CD4-positive, alpha-beta T cell (primary cell): Measurements from ENCODE around the gene IGFL2. TPM values are rescaled to one million over a fixed set of nuclear protein-coding genes. Genes with fewer than 3 reads are reported as not detected.
"Not testable (repeated sequence)": the region's sequence is repeated elsewhere in the genome, so short reads cannot be mapped to it uniquely, and the experiment has no call there.

ENCODE experiments used
- ATAC-seq: fragments of 200-7000 bp; cut with Tn5 transposase; one replicate; pipeline ENCODE4 v1.10.0; 2022; ENCODE audit warnings: mild to moderate bottlenecking; ENCODE audit not compliant: poor library complexity
- CTCF ChIA-PET: fragments of 350-600 bp; sonication (Branson Sonifier 250); formaldehyde crosslinking; loops from one replicate; lab custom pipeline; 2021; ENCODE audit warnings: antibody characterized with exemption, inconsistent platforms; lab: Charles Lee
- POLR2A ChIA-PET: fragments of 350-600 bp; sonication (Branson Sonifier 250); formaldehyde crosslinking; loops from one replicate; lab custom pipeline; 2021; ENCODE audit warnings: antibody characterized with exemption, inconsistent platforms; lab: Charles Lee
- DNase-seq, 14 experiments: peaks; one replicate each; pipeline ENCODE4 v3.0.0-alpha.2; 2013 to 2020; ENCODE audit warnings: mixed read lengths in 2 of 14
- H3K27ac ChIP-seq, 2 donors: one replicate each; pipeline versions ENCODE4 v1.5.1 to v1.7.0; 2013; ENCODE audit warnings: low read length in 2 of 2, low read depth in 1 of 2, mild to moderate bottlenecking in 1 of 2
- H3K27me3 ChIP-seq, 2 experiments: 1 replicate in 1 of 2; 2 replicates in 1 of 2; pipeline versions ENCODE4 v1.6.1 to v1.7.0; 2013; ENCODE audit warnings: low read length in 2 of 2, control low read depth in 1 of 2, mild to moderate bottlenecking in 1 of 2, moderate library complexity in 1 of 2; ENCODE audit not compliant: insufficient read depth in 2 of 2, control insufficient read depth in 1 of 2
- H3K36me3 ChIP-seq: one replicate; pipeline ENCODE4 v1.6.1; 2013; ENCODE audit warnings: low read length, control low read depth; ENCODE audit not compliant: insufficient read depth
- H3K4me1 ChIP-seq: one replicate; pipeline ENCODE4 v1.6.1; 2013; ENCODE audit warnings: low read length, control low read depth; ENCODE audit not compliant: insufficient read depth
- H3K4me3 ChIP-seq: one replicate; pipeline ENCODE4 v1.5.1; 2013; ENCODE audit warnings: mild to moderate bottlenecking, low read length, moderate library complexity
- H3K9me3 ChIP-seq, 2 experiments: 1 replicate in 1 of 2; 2 replicates in 1 of 2; pipeline versions ENCODE4 v1.6.1 to v1.7.0; 2013; ENCODE audit warnings: low read length in 2 of 2, mild to moderate bottlenecking in 2 of 2, control low read depth in 1 of 2, moderate library complexity in 1 of 2; ENCODE audit not compliant: control insufficient read depth in 1 of 2, insufficient read depth in 1 of 2
- H3K27ac Mint-ChIP-seq: one replicate; pipeline ENCODE4 v1.8.0; 2020; ENCODE audit warnings: mixed read lengths
- H3K27me3 Mint-ChIP-seq: one replicate; pipeline ENCODE4 v1.8.0; 2021; ENCODE audit warnings: mixed read lengths
- H3K36me3 Mint-ChIP-seq: one replicate; pipeline ENCODE4 v1.8.0; 2021; ENCODE audit warnings: low read depth, mixed read lengths
- H3K4me1 Mint-ChIP-seq: one replicate; pipeline ENCODE4 v1.8.0; 2021; ENCODE audit warnings: low read depth, mixed read lengths
- H3K4me3 Mint-ChIP-seq: one replicate; pipeline ENCODE4 v1.8.0; 2020; ENCODE audit warnings: mild to moderate bottlenecking, mixed read lengths
- H3K9me3 Mint-ChIP-seq: one replicate; pipeline ENCODE4 v1.8.0; 2020; ENCODE audit warnings: mixed read lengths
- CTCF ChIP-seq: fragments of 200-600 bp; IDR thresholded peaks from one replicate; pipeline ENCODE4 v1.8.0; 2022; ENCODE audit warnings: antibody characterized with exemption, mild to moderate bottlenecking
- intact Hi-C, 2 experiments: fragments of 100-400 bp; cut with DNase I in 1 of 2; cut with micrococcal nuclease in 1 of 2; formaldehyde crosslinking; loops; one replicate each; pipeline versions ENCODE4 v1.15.1 to v1.9.0; 2023 to 2025; cut with DNase I, micrococcal nuclease
- total RNA-seq, 174 experiments: library from RNA in 2 of 174; stranded (reverse) in 2 of 174; gene quantifications; one replicate each; pipeline ENCODE4 v1.2.3 and lab custom pipeline; 2021 to 2026

IGFL2 gene
- total RNA-seq, 2 experiments from 2014 or later = not detected

- intact Hi-C loops = no loop called here
- no peak for TF ChIP-seq CTCF
- Mint-ChIP-seq H3K9me3 (no peaks in the 10 kb centered on the region), H3K4me1 (no peaks in the 10 kb centered on the region), H3K36me3 (no peaks in the 10 kb centered on the region), H3K27me3 (peaks cover 40% of the 10 kb centered on the region), H3K4me3 (no peak overlapping the region), H3K27ac (no peak overlapping the region)
- Histone ChIP-seq H3K27me3 (peaks cover 3 to 19% of the 10 kb centered on the region in 2 experiments), H3K36me3 (no peaks in the 10 kb centered on the region), H3K4me1 (no peaks in the 10 kb centered on the region), H3K4me3 (no peak overlapping the region), H3K27ac (no peak overlapping the region), H3K9me3 (no peaks in the 10 kb centered on the region)
- ChIA-PET CTCF (no interaction called here), POLR2A (no interaction called here)
- ATAC-seq (no peak), DNase-seq (peak in 1 of 14 experiments; percentile 27)
These were observed 32.8 kb downstream of the IGFL2 start for GRCh38 chr19:46180701-46181387.

GRCh38 chr19:46181388-46181779 lies 33.3 kb downstream of the IGFL2 start:
- Histone ChIP-seq H3K9me3 (no peaks in the 10 kb centered on the region), H3K4me3 (no peak overlapping the region), H3K27me3 (peaks cover 3 to 15% of the 10 kb centered on the region in 2 experiments), H3K27ac (no peak overlapping the region), H3K36me3 (no peaks in the 10 kb centered on the region), H3K4me1 (no peaks in the 10 kb centered on the region)
- no peaks in the 10 kb centered on the region for H3K9me3 Mint-ChIP-seq
- POLR2A ChIA-PET = no interaction called here
- no peak overlapping the region for H3K27ac Mint-ChIP-seq
- DNase-seq (peak in 2 of 14 experiments; percentile 41 to 54), ATAC-seq (no peak)
- no peak for TF ChIP-seq CTCF
- CTCF ChIA-PET = no interaction called here
- no peak overlapping the region for H3K4me3 Mint-ChIP-seq
- no peaks in the 10 kb centered on the region for H3K4me1 Mint-ChIP-seq
- H3K36me3 Mint-ChIP-seq = no peaks in the 10 kb centered on the region
- H3K27me3 Mint-ChIP-seq = peaks cover 38% of the 10 kb centered on the region
- intact Hi-C loops = no loop called here

- H3K9me3 Mint-ChIP-seq = no peaks in the 10 kb centered on the region
- POLR2A ChIA-PET = no interaction called here
- no peak for ATAC-seq
- Histone ChIP-seq H3K27me3 (peaks cover 3 to 11% of the 10 kb centered on the region in 2 experiments), H3K4me1 (no peaks in the 10 kb centered on the region), H3K4me3 (no peak overlapping the region), H3K9me3 (no peaks in the 10 kb centered on the region), H3K27ac (no peak overlapping the region), H3K36me3 (no peaks in the 10 kb centered on the region)
- no peaks in the 10 kb centered on the region for H3K36me3 Mint-ChIP-seq
- no peak overlapping the region for H3K27ac Mint-ChIP-seq
- intact Hi-C loops = no loop called here
- TF ChIP-seq CTCF = no peak
- CTCF ChIA-PET = interaction anchor here (0.7 kb wide), 1 partner anchor 1603 kb away, joined by 3 read pairs; no protein-coding TSS in a partner anchor
- peaks cover 42% of the 10 kb centered on the region for H3K27me3 Mint-ChIP-seq
- no peaks in the 10 kb centered on the region for H3K4me1 Mint-ChIP-seq
- DNase-seq = no peak
- no peak overlapping the region for H3K4me3 Mint-ChIP-seq
These were observed 34.4 kb downstream of the IGFL2 start for GRCh38 chr19:46182476-46182875.

- H3K36me3 Mint-ChIP-seq, H3K4me1 Mint-ChIP-seq, H3K27ac ChIP-seq, H3K4me3 ChIP-seq, H3K9me3 Mint-ChIP-seq, DNase-seq, intact Hi-C loops, H3K27ac Mint-ChIP-seq, H3K36me3 ChIP-seq, H3K4me1 ChIP-seq, H3K9me3 ChIP-seq, POLR2A ChIA-PET, H3K4me3 Mint-ChIP-seq, ATAC-seq, CTCF ChIA-PET: not testable (repeated sequence)
- peaks cover 10 to 30% of the 10 kb centered on the region in 2 experiments for H3K27me3 ChIP-seq
- H3K27me3 Mint-ChIP-seq = peaks cover 53% of the 10 kb centered on the region
These were observed 37.0 kb downstream of the IGFL2 start for GRCh38 chr19:46184775-46185710.
